Prostate gland (tissue), 2 donors: ENCODE data around the gene ARL2. TPM values are rescaled to one million over a fixed set of nuclear protein-coding genes. Genes with fewer than 3 reads are reported as not detected.

ENCODE experiments used
- DNase-seq: peaks from one replicate; pipeline ENCODE4 v3.0.0-alpha.2; 2019; ENCODE audit warnings: low spot score
- H3K27ac ChIP-seq, 2 donors: fragments of 200-600 bp; sonication (generic); 2 replicates each; pipeline ENCODE4 v1.5.1; 2017 to 2019
- H3K27me3 ChIP-seq: fragments of 200-600 bp; sonication (generic); replicated peaks from 2 replicates; pipeline ENCODE4 v1.5.1; 2019; ENCODE audit not compliant: insufficient read depth
- H3K36me3 ChIP-seq, 2 donors: fragments of 200-600 bp; sonication (generic); 1 replicate in 1 of 2; 2 replicates in 1 of 2; pipeline versions ENCODE4 v1.5.1 to v1.8.1; 2017 to 2019
- H3K4me1 ChIP-seq: fragments of 200-600 bp; sonication (generic); replicated peaks from 2 replicates; pipeline ENCODE4 v1.5.1; 2019
- H3K4me3 ChIP-seq, 2 donors: fragments of 200-600 bp; sonication (generic); 2 replicates each; pipeline ENCODE4 v1.5.1; 2017 to 2019
- H3K9me3 ChIP-seq: fragments of 200-600 bp; sonication (generic); 2 replicates; pipeline ENCODE4 v1.5.1; 2017
- CTCF ChIP-seq, 4 experiments: fragments of 200-600 bp in 2 of 4; fragments of 450-650 bp in 2 of 4; sonication (generic) in 2 of 4; IDR thresholded peaks; 1 replicate in 3 of 4; 2 replicates in 1 of 4; pipeline ENCODE4 v1.5.1; 2016 to 2019; ENCODE audit warnings: antibody characterized with exemption in 4 of 4, mild to moderate bottlenecking in 2 of 4, moderate library complexity in 2 of 4
- POLR2A ChIP-seq: fragments of 450-650 bp; IDR thresholded peaks from one replicate; pipeline ENCODE4 v1.6.1; 2016; ENCODE audit warnings: antibody characterized with exemption, mild to moderate bottlenecking
- POLR2AphosphoS5 ChIP-seq: sonication (generic); formaldehyde crosslinking; IDR thresholded peaks from one replicate; pipeline ENCODE4 v1.6.1; 2017; ENCODE audit warnings: antibody characterized with exemption
- WGBS: methylation state at CpG from one replicate; pipeline ENCODE4 v1.1.5; 2018; 5-methylcytosine and 5-hydroxymethylcytosine counted together
- intact Hi-C: fragments of 100-400 bp; cut with DNase I; formaldehyde crosslinking; loops from one replicate; pipeline ENCODE4 v1.14.2; 2022
- total RNA-seq, 2 donors: library from RNA; depleted of rRNA; stranded (reverse); fragments of >200 nt; gene quantifications; one replicate each; pipeline ENCODE4 v1.1.0, GENCODE V29; 2016

ARL2 gene
- total RNA-seq, 2 donors from 2014 or later = 86.5 to 135 TPM

- Histone ChIP-seq H3K4me1 (no peaks in the 10 kb centered on the region), H3K9me3 (no peaks in the 10 kb centered on the region), H3K36me3 (no peaks in the 10 kb centered on the region), H3K27ac (peak overlapping the region; percentile 99), H3K4me3 (peak overlapping the region; percentile 68 to 76), H3K27me3 (no peaks in the 10 kb centered on the region)
- WGBS = 15% methylated on average over 22 of the region's 22 CpGs
- TF ChIP-seq POLR2A (no peak), POLR2AphosphoS5 (peak; percentile 52), CTCF (IDR thresholded peaks at IDR 0.05) (peak; percentile 33 to 90 (median 82))
- DNase-seq = peak; percentile 84
- intact Hi-C loops = loop anchor here (1.0 kb wide), 1 partner anchor 105 kb away; no protein-coding TSS in a partner anchor
Measured at GRCh38 chr11:65013130-65013887, 651 bp upstream of the ARL2 start.

GRCh38 chr11:65014726-65015227, 817 bp downstream of the ARL2 start:
- intact Hi-C loops = loop anchor here (2.0 kb wide), 1 partner anchor 98 kb away; the partner anchor contains the start of gene ATG2A
- H3K27me3 ChIP-seq = no peaks in the 10 kb centered on the region
- whole genome bisulfite sequencing = 40% methylated on average over 18 of the region's 23 CpGs
- no peaks in the 10 kb centered on the region for H3K36me3 ChIP-seq
- TF ChIP-seq POLR2AphosphoS5 (no peak), CTCF (IDR thresholded peaks at IDR 0.05) (no peak)
- peak overlapping the region; percentile 68 to 76 for H3K4me3 ChIP-seq
- peak overlapping the region; percentile 99 for H3K27ac ChIP-seq
- DNase-seq = peak; percentile 12
- no peaks in the 10 kb centered on the region for H3K4me1 ChIP-seq
- H3K9me3 ChIP-seq = no peaks in the 10 kb centered on the region

- intact Hi-C loops = no loop called here
Measured at GRCh38 chr11:65016705-65017104, 2.7 kb downstream of the ARL2 start.

GRCh38 chr11:65017937-65018336, 4.0 kb downstream of the ARL2 start:
- no peaks in the 10 kb centered on the region for H3K9me3 ChIP-seq
- no peaks in the 10 kb centered on the region for H3K27me3 ChIP-seq
- intact Hi-C loops = no loop called here
- H3K27ac ChIP-seq = no peak overlapping the region
- no peaks in the 10 kb centered on the region for H3K4me1 ChIP-seq
- TF ChIP-seq CTCF (IDR thresholded peaks at IDR 0.05) = no peak
- no peaks in the 10 kb centered on the region for H3K36me3 ChIP-seq
- 96% methylated on average over 6 of the region's 6 CpGs for WGBS
- DNase-seq = no peak
- H3K4me3 ChIP-seq = no peak overlapping the region

More at GRCh38 chr11:65016705-65017104, 2.7 kb downstream of the ARL2 start:
- Histone ChIP-seq H3K27me3 (no peaks in the 10 kb centered on the region), H3K36me3 (no peaks in the 10 kb centered on the region), H3K9me3 (no peaks in the 10 kb centered on the region), H3K4me3 (no peak overlapping the region), H3K27ac (no peak overlapping the region), H3K4me1 (no peaks in the 10 kb centered on the region)
- WGBS = 79% methylated on average over 4 of the region's 4 CpGs
- TF ChIP-seq POLR2A = no peak
- no peak for TF ChIP-seq POLR2AphosphoS5
- DNase-seq = no peak

- no peaks in the 10 kb centered on the region for H3K4me1 ChIP-seq
- no peak for DNase-seq
- H3K27me3 ChIP-seq = no peaks in the 10 kb centered on the region
- intact Hi-C loops = no loop called here
- no peaks in the 10 kb centered on the region for H3K9me3 ChIP-seq
- WGBS = 87% methylated on average over 7 of the region's 7 CpGs
- no peak for TF ChIP-seq CTCF (IDR thresholded peaks at IDR 0.05)
- TF ChIP-seq POLR2AphosphoS5 = no peak
- TF ChIP-seq POLR2A = no peak
- H3K4me3 ChIP-seq = no peak overlapping the region
- no peaks in the 10 kb centered on the region for H3K36me3 ChIP-seq
- H3K27ac ChIP-seq = no peak overlapping the region
Measured at GRCh38 chr11:65019824-65020223, 5.9 kb downstream of the ARL2 start.
